Measurements from ENCODE around the gene FRMD6.

GRCh38 chr14:51654533-51654845 is 2.8 kb downstream of the FRMD6 start:
- TF ChIP-seq GATA3 (IDR thresholded peaks at IDR 0.05; ENCODE audit: low read depth, low read length) (no peak), GATA2 (IDR thresholded peaks at IDR 0.05; ENCODE audit: low read depth, low read length) (no peak)
